ENCODE measurements around the gene RANBP6. TPM values are rescaled to one million over a fixed set of nuclear protein-coding genes. Genes with fewer than 3 reads are reported as not detected.

RANBP6 gene
- 8.8 and 12.4 TPM in 2 replicates for total RNA-seq

GRCh38 chr9:6015278-6016157 lies at the start of gene RANBP6:
Gene RANBP6, minus strand, starts transcription at chr9:6015624. Its CDS starts 17 bp downstream, at chr9:6015607.

Other genes starting within 250 kb of the RANBP6 start
- gene ERMP1, start 182.5 kb downstream of the RANBP6 start, total RNA-seq: 20.0 and 25.5 TPM in 2 replicates
- not detected in 2 replicates for gene MLANA, start 124.7 kb downstream of the RANBP6 start, total RNA-seq
- gene IL33, start 200.2 kb upstream of the RANBP6 start, total RNA-seq: 1.2 and 2.0 TPM in 2 replicates

All from hair follicular keratinocyte (primary cell).